ENCODE measurements around the gene SLC38A11.

DNA sequence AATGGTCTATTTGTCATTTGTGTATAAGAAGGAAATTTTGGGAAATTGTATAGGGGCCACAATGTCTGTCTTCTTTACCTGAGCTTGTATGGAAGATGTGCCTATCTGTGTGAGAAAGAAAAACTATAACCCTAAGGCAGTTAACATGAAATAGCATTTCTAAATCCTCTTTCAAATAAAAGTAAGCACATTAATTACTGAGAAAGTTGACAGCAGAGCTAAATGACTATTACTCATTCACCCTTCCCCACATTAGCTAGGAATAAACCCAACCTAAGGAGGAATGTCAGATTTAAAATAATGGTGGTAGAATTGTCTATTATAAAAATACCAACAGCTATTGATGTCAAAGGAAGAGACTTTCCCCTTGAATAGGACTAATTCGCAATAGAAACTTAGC, 56.2 kb downstream of the SLC38A11 start:
- no peak for TF ChIP-seq POLR2A (IDR thresholded peaks at IDR 0.05)
- TF ChIP-seq, protein P1, sequence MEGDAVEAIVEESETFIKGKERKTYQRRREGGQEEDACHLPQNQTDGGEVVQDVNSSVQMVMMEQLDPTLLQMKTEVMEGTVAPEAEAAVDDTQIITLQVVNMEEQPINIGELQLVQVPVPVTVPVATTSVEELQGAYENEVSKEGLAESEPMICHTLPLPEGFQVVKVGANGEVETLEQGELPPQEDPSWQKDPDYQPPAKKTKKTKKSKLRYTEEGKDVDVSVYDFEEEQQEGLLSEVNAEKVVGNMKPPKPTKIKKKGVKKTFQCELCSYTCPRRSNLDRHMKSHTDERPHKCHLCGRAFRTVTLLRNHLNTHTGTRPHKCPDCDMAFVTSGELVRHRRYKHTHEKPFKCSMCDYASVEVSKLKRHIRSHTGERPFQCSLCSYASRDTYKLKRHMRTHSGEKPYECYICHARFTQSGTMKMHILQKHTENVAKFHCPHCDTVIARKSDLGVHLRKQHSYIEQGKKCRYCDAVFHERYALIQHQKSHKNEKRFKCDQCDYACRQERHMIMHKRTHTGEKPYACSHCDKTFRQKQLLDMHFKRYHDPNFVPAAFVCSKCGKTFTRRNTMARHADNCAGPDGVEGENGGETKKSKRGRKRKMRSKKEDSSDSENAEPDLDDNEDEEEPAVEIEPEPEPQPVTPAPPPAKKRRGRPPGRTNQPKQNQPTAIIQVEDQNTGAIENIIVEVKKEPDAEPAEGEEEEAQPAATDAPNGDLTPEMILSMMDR (IDR thresholded peaks at IDR 0.05): no peak
- no peak for TF ChIP-seq POLR2AphosphoS5 (IDR thresholded peaks at IDR 0.05)
- no peak for TF ChIP-seq EP300 (IDR thresholded peaks at IDR 0.05)
